ENCODE data around the gene TCF23.

The TCF23 gene

GRCh38 chr2:27160191-27160590 is 11.4 kb downstream of the TCF23 start:
- Histone ChIP-seq H3F3A (ENCODE audit: low read depth) (no peaks in the 10 kb centered on the region), H3K4me2 (ENCODE audit: low read depth, low read length, poor library complexity, severe bottlenecking) (no peak overlapping the region), H4K20me1 (ENCODE audit: insufficient read depth, low read length, poor library complexity, severe bottlenecking) (no peaks in the 10 kb centered on the region), H3K9me3 (ENCODE audit: insufficient read depth, low read depth, low read length) (no peaks in the 10 kb centered on the region), H3K4me1 (ENCODE audit: insufficient read depth, low read length, poor library complexity, severe bottlenecking) (no peaks in the 10 kb centered on the region), H3K9ac (ENCODE audit: low read depth, low read length, poor library complexity, severe bottlenecking) (no peak overlapping the region), H3K36me3 (ENCODE audit: insufficient read depth, low read length) (no peaks in the 10 kb centered on the region), H3K4me3 (ENCODE audit: low read length, poor library complexity, severe bottlenecking) (no peak overlapping the region), H3K27me3 (ENCODE audit: insufficient read depth, low read length, poor library complexity, severe bottlenecking) (no peaks in the 10 kb centered on the region), H2AFZ (ENCODE audit: low read length) (no peak overlapping the region), H3K79me2 (ENCODE audit: insufficient read depth, low read length) (no peaks in the 10 kb centered on the region), H3K9me2 (replicated peaks; ENCODE audit: low read depth, low read length) (no peaks in the 10 kb centered on the region)
- TF ChIP-seq EZH2phosphoT487 (IDR thresholded peaks at IDR 0.05; ENCODE audit: borderline replicate concordance): no peak
- TF ChIP-seq, protein P1, sequence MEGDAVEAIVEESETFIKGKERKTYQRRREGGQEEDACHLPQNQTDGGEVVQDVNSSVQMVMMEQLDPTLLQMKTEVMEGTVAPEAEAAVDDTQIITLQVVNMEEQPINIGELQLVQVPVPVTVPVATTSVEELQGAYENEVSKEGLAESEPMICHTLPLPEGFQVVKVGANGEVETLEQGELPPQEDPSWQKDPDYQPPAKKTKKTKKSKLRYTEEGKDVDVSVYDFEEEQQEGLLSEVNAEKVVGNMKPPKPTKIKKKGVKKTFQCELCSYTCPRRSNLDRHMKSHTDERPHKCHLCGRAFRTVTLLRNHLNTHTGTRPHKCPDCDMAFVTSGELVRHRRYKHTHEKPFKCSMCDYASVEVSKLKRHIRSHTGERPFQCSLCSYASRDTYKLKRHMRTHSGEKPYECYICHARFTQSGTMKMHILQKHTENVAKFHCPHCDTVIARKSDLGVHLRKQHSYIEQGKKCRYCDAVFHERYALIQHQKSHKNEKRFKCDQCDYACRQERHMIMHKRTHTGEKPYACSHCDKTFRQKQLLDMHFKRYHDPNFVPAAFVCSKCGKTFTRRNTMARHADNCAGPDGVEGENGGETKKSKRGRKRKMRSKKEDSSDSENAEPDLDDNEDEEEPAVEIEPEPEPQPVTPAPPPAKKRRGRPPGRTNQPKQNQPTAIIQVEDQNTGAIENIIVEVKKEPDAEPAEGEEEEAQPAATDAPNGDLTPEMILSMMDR (conservative IDR thresholded peaks at IDR 0.05; ENCODE audit: low read length): no peak

DNA sequence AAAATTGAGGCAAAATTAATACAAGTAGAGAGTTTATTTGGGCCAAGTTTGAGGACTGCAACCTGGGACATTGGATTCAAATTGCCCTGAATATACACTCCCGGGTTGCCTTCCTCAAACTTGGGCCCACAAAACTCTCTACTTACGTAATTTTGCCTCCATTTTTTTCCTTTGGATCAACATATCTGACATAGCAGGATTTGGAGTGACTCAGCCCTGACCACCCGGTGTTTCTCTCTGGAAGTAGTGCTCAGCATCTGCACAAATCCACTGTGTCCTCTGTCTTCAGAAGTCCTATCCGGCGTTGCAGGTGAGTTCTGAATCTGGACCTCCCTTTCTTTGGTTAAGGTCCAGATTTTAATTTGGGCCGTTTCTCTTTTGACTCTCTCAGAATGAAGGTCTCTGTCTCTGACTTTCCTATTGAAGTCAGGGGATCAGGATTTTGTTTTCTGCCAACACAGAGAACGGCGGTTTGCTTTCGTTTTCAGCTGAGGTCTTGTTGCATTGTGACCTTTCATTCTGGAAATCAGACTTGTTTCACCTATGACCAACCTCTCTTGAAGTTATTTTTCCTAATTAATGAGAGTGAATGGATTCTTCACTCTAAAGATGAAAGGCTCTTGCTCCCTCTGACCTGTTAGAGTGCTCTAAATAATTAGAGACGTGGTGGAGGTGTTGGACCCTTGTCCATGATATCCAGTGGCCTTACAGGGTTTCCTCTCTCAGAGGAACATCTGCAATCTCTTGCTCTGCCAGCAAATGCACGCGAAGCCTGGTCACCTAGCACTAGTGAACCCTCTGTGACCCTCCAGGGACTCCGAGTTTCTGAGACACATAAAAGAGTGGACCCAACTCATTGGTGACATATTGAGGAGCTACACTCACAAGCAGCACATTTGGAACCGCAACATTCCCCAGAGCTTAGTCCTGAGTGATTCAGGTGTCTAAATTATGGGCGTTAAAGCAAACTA is 13.6 kb downstream of the TCF23 start:
- Histone ChIP-seq H3K79me2 (ENCODE audit: insufficient read depth, low read length) (no peaks in the 10 kb centered on the region), H3K4me1 (ENCODE audit: insufficient read depth, low read length, poor library complexity, severe bottlenecking) (no peaks in the 10 kb centered on the region), H3K9me2 (replicated peaks; ENCODE audit: low read depth, low read length) (no peaks in the 10 kb centered on the region), H3K4me3 (ENCODE audit: low read length, poor library complexity, severe bottlenecking) (no peak overlapping the region), H3K27me3 (ENCODE audit: insufficient read depth, low read length, poor library complexity, severe bottlenecking) (no peaks in the 10 kb centered on the region), H3F3A (ENCODE audit: low read depth) (no peaks in the 10 kb centered on the region), H3K9ac (ENCODE audit: low read depth, low read length, poor library complexity, severe bottlenecking) (no peak overlapping the region), H2AFZ (ENCODE audit: low read length) (no peak overlapping the region), H4K20me1 (ENCODE audit: insufficient read depth, low read length, poor library complexity, severe bottlenecking) (no peaks in the 10 kb centered on the region), H3K36me3 (ENCODE audit: insufficient read depth, low read length) (no peaks in the 10 kb centered on the region), H3K9me3 (ENCODE audit: insufficient read depth, low read depth, low read length) (no peaks in the 10 kb centered on the region), H3K4me2 (ENCODE audit: low read depth, low read length, poor library complexity, severe bottlenecking) (no peak overlapping the region)
- no peak for TF ChIP-seq EZH2phosphoT487 (IDR thresholded peaks at IDR 0.05; ENCODE audit: borderline replicate concordance)
- TF ChIP-seq, protein P1 (conservative IDR thresholded peaks at IDR 0.05; ENCODE audit: low read length): no peak

GRCh38 chr2:27164960-27165763 is 16.4 kb downstream of the TCF23 start:
- H3K9me3 ChIP-seq (ENCODE audit: insufficient read depth, low read depth, low read length): no peaks in the 10 kb centered on the region
- no peaks in the 10 kb centered on the region for H3F3A ChIP-seq (ENCODE audit: low read depth)
- no peaks in the 10 kb centered on the region for H4K20me1 ChIP-seq (ENCODE audit: insufficient read depth, low read length, poor library complexity, severe bottlenecking)
- no peak overlapping the region for H3K9ac ChIP-seq (ENCODE audit: low read depth, low read length, poor library complexity, severe bottlenecking)
- H3K36me3 ChIP-seq (ENCODE audit: insufficient read depth, low read length): no peaks in the 10 kb centered on the region
- no peaks in the 10 kb centered on the region for H3K79me2 ChIP-seq (ENCODE audit: insufficient read depth, low read length)
- TF ChIP-seq EZH2phosphoT487 (IDR thresholded peaks at IDR 0.05; ENCODE audit: borderline replicate concordance): no peak
- TF ChIP-seq, protein P1 (conservative IDR thresholded peaks at IDR 0.05; ENCODE audit: low read length): no peak
- no peaks in the 10 kb centered on the region for H3K9me2 ChIP-seq (replicated peaks; ENCODE audit: low read depth, low read length)
- H3K4me1 ChIP-seq (ENCODE audit: insufficient read depth, low read length, poor library complexity, severe bottlenecking): no peaks in the 10 kb centered on the region
- no peaks in the 10 kb centered on the region for H3K27me3 ChIP-seq (ENCODE audit: insufficient read depth, low read length, poor library complexity, severe bottlenecking)
- no peak overlapping the region for H3K4me3 ChIP-seq (ENCODE audit: low read length, poor library complexity, severe bottlenecking)
- no peak overlapping the region for H3K4me2 ChIP-seq (ENCODE audit: low read depth, low read length, poor library complexity, severe bottlenecking)
- H2AFZ ChIP-seq (ENCODE audit: low read length): 0 out of 2 replicates have a peak overlapping the region, but pooled peaks have one; percentile 41

Data from Loucy (cell line).